Epithelial cell of proximal tubule (primary cell): ENCODE data around the gene DLD. TPM values are rescaled to one million over a fixed set of nuclear protein-coding genes. Genes with fewer than 3 reads are reported as not detected.
"Not testable (repeated sequence)": the region's sequence is repeated elsewhere in the genome, so short reads cannot be mapped to it uniquely, and the experiment has no call there.

Source experiments
- DNase-seq: peaks from one replicate; pipeline ENCODE4 v3.0.0-alpha.2; 2011; ENCODE audit warnings: low read depth
- H3K4me3 ChIP-seq: 2 replicates; pipeline ENCODE4 v1.5.1; 2011; ENCODE audit warnings: low read depth, mild to moderate bottlenecking, low read length
- CTCF ChIP-seq: conservative IDR thresholded peaks from 2 replicates; pipeline ENCODE4 v1.5.1; 2012; ENCODE audit warnings: low read depth, mild to moderate bottlenecking, low read length
- total RNA-seq: library from RNA; depleted of rRNA; stranded (reverse); fragments of >200 nt; gene quantifications from 2 replicates; pipeline ENCODE4 v1.2.3, GENCODE V29; 2015

DLD gene
- total RNA-seq, 1 donor from 2014 or later = 54.4 TPM

GRCh38 chr7:107918948-107919347 is 28.0 kb downstream of the DLD start:
- no peak overlapping the region for H3K4me3 ChIP-seq
- no peak for TF ChIP-seq CTCF
- no peak for DNase-seq

GRCh38 chr7:107920048-107920772 is 29.2 kb downstream of the DLD start:
- no peak for DNase-seq
- TF ChIP-seq CTCF = no peak
- no peak overlapping the region for H3K4me3 ChIP-seq

- DNase-seq, H3K4me3 ChIP-seq: not testable (repeated sequence)
Measured at GRCh38 chr7:107921826-107922225, 30.8 kb downstream of the DLD start.

GRCh38 chr7:107922886-107923285 is 31.9 kb downstream of the DLD start:
- DNase-seq = no peak
- H3K4me3 ChIP-seq = no peak overlapping the region
- no peak for TF ChIP-seq CTCF

GRCh38 chr7:107924841-107925504 is 34.0 kb downstream of the DLD start:
- DNase-seq = no peak
- no peak overlapping the region for H3K4me3 ChIP-seq
- no peak for TF ChIP-seq CTCF

GRCh38 chr7:107926481-107926880 is 35.5 kb downstream of the DLD start:
- no peak for TF ChIP-seq CTCF
- H3K4me3 ChIP-seq = no peak overlapping the region
- no peak for DNase-seq

DNA sequence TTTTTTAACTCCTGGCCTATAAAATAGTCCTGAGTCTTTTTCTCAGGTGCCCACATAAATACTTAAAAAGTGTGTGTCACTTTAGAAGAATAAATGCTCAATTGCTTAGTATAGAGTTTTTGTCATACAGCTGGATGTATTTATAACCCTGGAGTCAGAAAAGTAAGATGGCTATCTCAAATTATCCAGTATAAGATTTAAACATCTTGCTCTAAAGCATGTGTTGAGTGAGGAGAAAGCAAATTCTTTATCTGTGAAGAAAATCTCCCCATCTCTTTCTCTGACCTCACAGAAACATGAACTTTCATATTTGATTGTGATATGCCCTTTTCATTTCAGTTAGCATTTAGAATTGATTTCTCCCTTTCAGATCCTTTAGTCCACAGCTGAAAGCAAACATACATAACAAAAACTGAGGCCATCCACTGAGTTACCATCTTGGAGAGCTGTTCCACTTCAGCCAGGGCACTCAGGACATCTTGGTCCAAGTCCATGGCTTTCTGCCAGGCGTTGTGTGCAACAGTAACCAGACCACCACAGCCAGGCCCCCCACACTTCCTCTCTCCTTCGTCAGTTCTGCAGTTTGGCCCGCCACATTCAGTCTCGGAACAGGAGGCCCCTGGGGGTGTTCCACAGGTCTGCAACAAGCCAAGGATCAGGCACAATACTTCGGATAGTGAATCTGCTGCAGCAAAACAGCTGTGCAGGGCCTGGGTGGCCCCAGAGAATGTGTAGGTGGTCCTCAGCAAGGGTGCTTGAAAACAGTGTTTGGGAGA is 40.9 kb downstream of the DLD start:
- no peak for DNase-seq
- no peak for TF ChIP-seq CTCF
- no peak overlapping the region for H3K4me3 ChIP-seq
